Loucy (cell line): Measurements from ENCODE around the gene PAAF1.

ENCODE experiments used
- EZH2phosphoT487 ChIP-seq: fragments of 200-600 bp; IDR thresholded peaks from 2 replicates; pipeline ENCODE4 v1.6.1; 2018; ENCODE audit warnings: antibody characterized with exemption, mild to moderate bottlenecking, moderate library complexity, borderline replicate concordance
- TF ChIP-seq, protein P1 (sequence below): fragments of 200-600 bp; sonication (generic); conservative IDR thresholded peaks from 2 replicates; pipeline ENCODE4 v1.5.1; 2014; ENCODE audit warnings: mild to moderate bottlenecking, antibody characterized with exemption, low read length

DNA sequence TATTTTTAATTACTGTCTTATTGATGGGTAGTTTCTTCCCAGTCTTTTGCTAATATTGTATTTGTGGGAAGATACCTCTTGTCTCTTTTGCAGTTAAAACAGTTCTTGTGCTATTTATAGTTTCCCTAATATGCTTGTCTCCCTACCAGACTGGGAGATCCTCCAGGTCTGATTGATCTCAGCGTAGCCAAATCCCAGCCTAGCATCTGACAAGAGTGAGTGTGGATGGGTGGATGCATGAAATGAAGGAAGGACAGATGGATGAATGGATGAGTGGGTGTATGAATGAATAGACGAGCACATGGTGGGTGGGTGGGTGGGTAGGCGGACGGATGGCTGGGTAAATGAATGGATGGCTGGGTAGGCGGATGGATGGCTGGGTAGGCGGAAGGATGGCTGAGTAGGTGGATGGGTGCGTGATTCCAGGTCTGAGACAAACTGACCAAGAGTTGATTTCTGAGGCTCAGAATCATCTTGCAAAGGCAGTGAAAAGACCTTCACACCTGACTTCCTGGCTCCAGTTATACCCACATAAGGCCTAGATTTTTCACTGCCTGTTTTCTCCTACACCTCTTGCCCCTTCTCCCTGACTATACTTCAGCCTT lies 85.4 kb downstream of the PAAF1 start:
- TF ChIP-seq, protein P1, sequence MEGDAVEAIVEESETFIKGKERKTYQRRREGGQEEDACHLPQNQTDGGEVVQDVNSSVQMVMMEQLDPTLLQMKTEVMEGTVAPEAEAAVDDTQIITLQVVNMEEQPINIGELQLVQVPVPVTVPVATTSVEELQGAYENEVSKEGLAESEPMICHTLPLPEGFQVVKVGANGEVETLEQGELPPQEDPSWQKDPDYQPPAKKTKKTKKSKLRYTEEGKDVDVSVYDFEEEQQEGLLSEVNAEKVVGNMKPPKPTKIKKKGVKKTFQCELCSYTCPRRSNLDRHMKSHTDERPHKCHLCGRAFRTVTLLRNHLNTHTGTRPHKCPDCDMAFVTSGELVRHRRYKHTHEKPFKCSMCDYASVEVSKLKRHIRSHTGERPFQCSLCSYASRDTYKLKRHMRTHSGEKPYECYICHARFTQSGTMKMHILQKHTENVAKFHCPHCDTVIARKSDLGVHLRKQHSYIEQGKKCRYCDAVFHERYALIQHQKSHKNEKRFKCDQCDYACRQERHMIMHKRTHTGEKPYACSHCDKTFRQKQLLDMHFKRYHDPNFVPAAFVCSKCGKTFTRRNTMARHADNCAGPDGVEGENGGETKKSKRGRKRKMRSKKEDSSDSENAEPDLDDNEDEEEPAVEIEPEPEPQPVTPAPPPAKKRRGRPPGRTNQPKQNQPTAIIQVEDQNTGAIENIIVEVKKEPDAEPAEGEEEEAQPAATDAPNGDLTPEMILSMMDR = no peak
- no peak for TF ChIP-seq EZH2phosphoT487
